H1 (cell line): ENCODE measurements around the gene SLC7A10. TPM values are rescaled to one million over a fixed set of nuclear protein-coding genes. Genes with fewer than 3 reads are reported as not detected.

Experiments used
- BACH1 ChIP-seq: IDR thresholded peaks from 2 replicates; pipeline ENCODE4 v1.6.1; 2012; ENCODE audit warnings: low read length, improper control_type of control experiment
- CHD7 ChIP-seq: fragments of 300-600 bp; sonication (generic); IDR thresholded peaks from 2 replicates; pipeline ENCODE4 v1.7.1; 2012; ENCODE audit warnings: low read length, moderate library complexity, mild to moderate bottlenecking, inconsistent platforms; ENCODE audit not compliant: insufficient replicate concordance
- CTBP2 ChIP-seq: IDR thresholded peaks from 2 replicates; pipeline ENCODE4 v1.7.0; 2011; ENCODE audit warnings: borderline replicate concordance, mild to moderate bottlenecking, moderate library complexity, mixed read lengths, low read length; ENCODE audit not compliant: insufficient read depth, insufficient read length
- CTCF ChIP-seq, 3 experiments: IDR thresholded peaks; 1 replicate in 2 of 3; 2 replicates in 1 of 3; pipeline versions ENCODE4 v1.5.1 to v1.6.1; 2011; ENCODE audit warnings: low read length in 3 of 3, mild to moderate bottlenecking in 3 of 3, inconsistent platforms in 2 of 3, low read depth in 1 of 3, moderate library complexity in 1 of 3; ENCODE audit not compliant: insufficient read depth in 1 of 3; ENCODE audit errors: control extremely low read depth in 1 of 3
- HDAC6 ChIP-seq: IDR thresholded peaks from one replicate; pipeline ENCODE4 v1.7.1; 2012; ENCODE audit warnings: low read depth, mild to moderate bottlenecking, inconsistent platforms, low read length, moderate library complexity
- KDM5A ChIP-seq: fragments of 200-600 bp; IDR thresholded peaks from 2 replicates; pipeline ENCODE4 v1.7.1; 2012; ENCODE audit warnings: mild to moderate bottlenecking, low read length, inconsistent platforms, mixed read lengths
- MAX ChIP-seq: IDR thresholded peaks from 2 replicates; pipeline ENCODE4 v1.6.1; 2012; ENCODE audit warnings: inconsistent platforms
- RXRA ChIP-seq: IDR thresholded peaks from 2 replicates; pipeline ENCODE4 v1.6.1; 2011; ENCODE audit warnings: low read depth, mild to moderate bottlenecking, low read length, moderate library complexity; ENCODE audit not compliant: insufficient read depth
- TAF1 ChIP-seq: IDR thresholded peaks from 2 replicates; pipeline ENCODE4 v1.6.1; 2011; ENCODE audit warnings: mild to moderate bottlenecking, low read depth, low read length
- polyA plus RNA-seq, 7 experiments: library from polyadenylated mRNA; depleted of rRNA in 3 of 7; stranded (reverse) in 5 of 7; unstranded in 2 of 7; fragments of >200 nt in 5 of 7; fragments of 200-250 nt in 2 of 7; gene quantifications; 1 replicate in 5 of 7; 2 replicates in 1 of 7; 4 replicates in 1 of 7; pipeline versions ENCODE4 v1.2.1 to v1.2.3, GENCODE V29; 2011 to 2013; ENCODE audit warnings: missing spikeins in 2 of 7, mixed read lengths in 2 of 7
- total RNA-seq: library from RNA; stranded (reverse); fragmentation: NEBNext Ultra II Directional; extraction: Animal tissue kit (Norgen Biotek cat#: 25700); gene quantifications from 2 replicates; pipeline ENCODE4 v1.2.1, GENCODE V29; 2021

SLC7A10 gene
- total and polyA plus RNA-seq, 2 of the 8 experiments (the other 6 are each of a cell fraction or from before 2014, with no cell fraction given): 3.7 to 7.1 TPM

- TF ChIP-seq CTCF (IDR thresholded peaks at IDR 0.05; ENCODE audit: control extremely low read depth in 1 of 3, insufficient read depth in 1 of 3, low read depth in 1 of 3, low read length in 3 of 3): no peak
- TF ChIP-seq RXRA: no peak
- TF ChIP-seq BACH1: no peak
- no peak for TF ChIP-seq KDM5A
- no peak for TF ChIP-seq CHD7
- TF ChIP-seq TAF1: no peak
- no peak for TF ChIP-seq CTBP2
- TF ChIP-seq MAX: no peak
- no peak for TF ChIP-seq HDAC6
- TF ChIP-seq, all 59 proteins: peak for 0
Measured at GRCh38 chr19:33220735-33221134, 4.9 kb downstream of the SLC7A10 start (continued).
